ENCODE measurements around the gene TPSD1. TPM values are rescaled to one million over a fixed set of nuclear protein-coding genes. Genes with fewer than 3 reads are reported as not detected.
A peak's percentile ranks its signal among the peaks of the same experiment; 100 is the strongest.

Gene TPSD1
- total and polyA plus RNA-seq, 4 experiments from 2014 or later, result not detected

- H3K9me3 Mint-ChIP-seq, result no peaks in the 10 kb centered on the region
- Histone ChIP-seq H3K9me3 (ENCODE audit: control insufficient read depth in 1 of 2, low read length in 2 of 2) (no peaks in the 10 kb centered on the region), H3K27ac (ENCODE audit: low read depth, low read length) (no peak overlapping the region), H3K27me3 (ENCODE audit: insufficient read depth, low read length) (no peaks in the 10 kb centered on the region), H3K36me3 (ENCODE audit: insufficient read depth, low read length) (no peaks in the 10 kb centered on the region), H3K4me1 (ENCODE audit: insufficient read depth, low read length) (no peaks in the 10 kb centered on the region), H3K4me3 (ENCODE audit: low read length in 2 of 2) (no peak overlapping the region)
- peaks cover 0 to 2% of the 10 kb centered on the region in 2 donors for H3K27me3 Mint-ChIP-seq
- no peak for DNase-seq
- no peak overlapping the region for H3K27ac Mint-ChIP-seq
- ChIA-PET POLR2A (ENCODE audit: partially characterized antibody) (no interaction called here), CTCF (ENCODE audit: partially characterized antibody) (no interaction called here)
- intact Hi-C loops (cut with micrococcal nuclease), result no loop called here
- no peaks in the 10 kb centered on the region for H3K36me3 Mint-ChIP-seq
- H3K4me3 Mint-ChIP-seq, result no peak overlapping the region
- peaks cover 0 to 4% (median 0%) of the 10 kb centered on the region in 4 donors for H3K4me1 Mint-ChIP-seq
These were observed 43.2 kb upstream of the TPSD1 start for GRCh38 chr16:1212616-1213194.

- no peaks in the 10 kb centered on the region for H3K27me3 ChIP-seq (ENCODE audit: insufficient read depth, low read length)
- H3K27ac Mint-ChIP-seq, result no peak overlapping the region
- H3K9me3 ChIP-seq (ENCODE audit: control insufficient read depth in 1 of 2, low read length in 2 of 2), result no peaks in the 10 kb centered on the region
- no peaks in the 10 kb centered on the region for H3K4me1 ChIP-seq (ENCODE audit: insufficient read depth, low read length)
- H3K4me1 Mint-ChIP-seq, result peaks cover 0 to 2% (median 0%) of the 10 kb centered on the region in 4 donors
- no peak for DNase-seq
- no peak overlapping the region for H3K4me3 Mint-ChIP-seq
- intact Hi-C loops (cut with micrococcal nuclease), result no loop called here
- no peak overlapping the region for H3K4me3 ChIP-seq (ENCODE audit: low read length in 2 of 2)
- peaks cover under 1 to 1% of the 10 kb centered on the region in 2 donors for H3K27me3 Mint-ChIP-seq
- H3K36me3 ChIP-seq (ENCODE audit: insufficient read depth, low read length), result no peaks in the 10 kb centered on the region
- no peaks in the 10 kb centered on the region for H3K9me3 Mint-ChIP-seq
- CTCF ChIA-PET (ENCODE audit: partially characterized antibody), result no interaction called here
- POLR2A ChIA-PET (ENCODE audit: partially characterized antibody), result no interaction called here
- H3K36me3 Mint-ChIP-seq, result no peaks in the 10 kb centered on the region
- no peak overlapping the region for H3K27ac ChIP-seq (ENCODE audit: low read depth, low read length)
These were observed 42.6 kb upstream of the TPSD1 start for GRCh38 chr16:1213231-1213630.

- no peak overlapping the region for H3K27ac Mint-ChIP-seq
- H3K36me3 ChIP-seq (ENCODE audit: insufficient read depth, low read length), result no peaks in the 10 kb centered on the region
- H3K36me3 Mint-ChIP-seq, result no peaks in the 10 kb centered on the region
- no peaks in the 10 kb centered on the region for H3K4me1 ChIP-seq (ENCODE audit: insufficient read depth, low read length)
- DNase-seq, result no peak
- POLR2A ChIA-PET (ENCODE audit: partially characterized antibody), result no interaction called here
- H3K4me3 Mint-ChIP-seq, result peak overlapping the region in 1 of 8 donors; percentile 52
- intact Hi-C loops (cut with micrococcal nuclease), result no loop called here
- peaks cover 0 to 1% of the 10 kb centered on the region in 2 donors for H3K27me3 Mint-ChIP-seq
- no peaks in the 10 kb centered on the region for H3K4me1 Mint-ChIP-seq
- H3K27me3 ChIP-seq (ENCODE audit: insufficient read depth, low read length), result no peaks in the 10 kb centered on the region
- no peaks in the 10 kb centered on the region for H3K9me3 Mint-ChIP-seq
- H3K4me3 ChIP-seq (ENCODE audit: low read length in 2 of 2), result no peak overlapping the region
- CTCF ChIA-PET (ENCODE audit: partially characterized antibody), result no interaction called here
- H3K27ac ChIP-seq (ENCODE audit: low read depth, low read length), result no peak overlapping the region
- H3K9me3 ChIP-seq (ENCODE audit: control insufficient read depth in 1 of 2, low read length in 2 of 2), result no peaks in the 10 kb centered on the region
These were observed 42.0 kb upstream of the TPSD1 start for GRCh38 chr16:1213796-1214372.

GRCh38 chr16:1214719-1215118, 41.1 kb upstream of the TPSD1 start:
- Histone ChIP-seq H3K4me3 (ENCODE audit: low read length in 2 of 2) (no peak overlapping the region), H3K36me3 (ENCODE audit: insufficient read depth, low read length) (no peaks in the 10 kb centered on the region), H3K27ac (ENCODE audit: low read depth, low read length) (no peak overlapping the region), H3K27me3 (ENCODE audit: insufficient read depth, low read length) (no peaks in the 10 kb centered on the region), H3K4me1 (ENCODE audit: insufficient read depth, low read length) (no peaks in the 10 kb centered on the region), H3K9me3 (ENCODE audit: control insufficient read depth in 1 of 2, low read length in 2 of 2) (no peaks in the 10 kb centered on the region)
- no peak overlapping the region for H3K4me3 Mint-ChIP-seq
- H3K4me1 Mint-ChIP-seq, result no peaks in the 10 kb centered on the region
- no peak overlapping the region for H3K27ac Mint-ChIP-seq
- no peaks in the 10 kb centered on the region for H3K36me3 Mint-ChIP-seq
- H3K9me3 Mint-ChIP-seq, result no peaks in the 10 kb centered on the region
- no peak for DNase-seq
- peaks cover 0 to 1% of the 10 kb centered on the region in 2 donors for H3K27me3 Mint-ChIP-seq
- CTCF ChIA-PET (ENCODE audit: partially characterized antibody), result no interaction called here
- POLR2A ChIA-PET (ENCODE audit: partially characterized antibody), result no interaction called here
- intact Hi-C loops (cut with micrococcal nuclease), result no loop called here

DNA sequence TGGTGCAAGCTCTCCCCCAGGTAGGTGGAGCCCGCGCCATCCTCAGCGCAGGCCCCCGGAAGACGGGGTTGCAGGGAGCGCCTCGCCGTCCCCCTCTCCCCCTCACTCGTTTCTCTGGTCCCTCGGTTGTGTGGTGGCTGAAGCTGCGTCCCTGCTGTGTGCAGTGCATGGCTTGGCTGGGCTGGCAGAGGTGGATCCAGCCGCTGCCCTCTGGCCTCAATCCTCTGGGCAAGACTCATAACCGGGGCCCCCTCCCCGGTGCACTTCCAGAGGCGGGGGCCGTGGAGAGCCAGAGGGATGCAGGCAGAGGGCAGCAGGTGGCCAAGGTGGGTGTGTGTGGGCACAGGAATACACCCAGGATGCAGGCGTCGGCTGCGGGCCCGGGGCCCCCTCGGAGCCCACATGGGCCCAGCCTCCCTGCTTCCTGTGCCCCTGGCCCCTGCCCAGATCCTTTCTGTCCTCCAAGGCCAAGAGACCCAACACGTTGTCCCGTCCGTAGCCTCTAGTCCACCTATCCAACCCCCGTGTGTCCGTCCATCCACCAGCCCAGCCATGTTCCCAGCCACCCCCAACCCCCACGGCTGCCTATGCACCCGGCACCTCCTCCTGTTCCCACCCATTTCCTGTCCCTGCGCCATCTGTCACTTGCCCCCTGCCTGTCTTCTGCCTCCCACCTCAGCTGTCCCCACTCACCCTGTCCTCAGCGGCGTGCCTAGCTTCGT, 40.1 kb upstream of the TPSD1 start:
- Mint-ChIP-seq H3K36me3 (no peaks in the 10 kb centered on the region), H3K9me3 (no peaks in the 10 kb centered on the region), H3K27ac (no peak overlapping the region), H3K4me3 (no peak overlapping the region), H3K27me3 (peaks cover 0 to 1% of the 10 kb centered on the region in 2 donors), H3K4me1 (no peaks in the 10 kb centered on the region)
- ChIA-PET CTCF (ENCODE audit: partially characterized antibody) (no interaction called here), POLR2A (ENCODE audit: partially characterized antibody) (no interaction called here)
- Histone ChIP-seq H3K27me3 (ENCODE audit: insufficient read depth, low read length) (no peaks in the 10 kb centered on the region), H3K4me1 (ENCODE audit: insufficient read depth, low read length) (no peaks in the 10 kb centered on the region), H3K9me3 (ENCODE audit: control insufficient read depth in 1 of 2, low read length in 2 of 2) (no peaks in the 10 kb centered on the region), H3K4me3 (ENCODE audit: low read length in 2 of 2) (no peak overlapping the region), H3K36me3 (ENCODE audit: insufficient read depth, low read length) (no peaks in the 10 kb centered on the region), H3K27ac (ENCODE audit: low read depth, low read length) (no peak overlapping the region)
- intact Hi-C loops (cut with micrococcal nuclease), result no loop called here
- no peak for DNase-seq

- Mint-ChIP-seq H3K4me1 (no peaks in the 10 kb centered on the region), H3K9me3 (no peaks in the 10 kb centered on the region), H3K27ac (no peak overlapping the region), H3K4me3 (no peak overlapping the region), H3K36me3 (no peaks in the 10 kb centered on the region), H3K27me3 (peaks cover 0 to 1% of the 10 kb centered on the region in 2 donors)
- Histone ChIP-seq H3K36me3 (ENCODE audit: insufficient read depth, low read length) (no peaks in the 10 kb centered on the region), H3K27me3 (ENCODE audit: insufficient read depth, low read length) (no peaks in the 10 kb centered on the region), H3K4me1 (ENCODE audit: insufficient read depth, low read length) (no peaks in the 10 kb centered on the region), H3K27ac (ENCODE audit: low read depth, low read length) (no peak overlapping the region), H3K4me3 (ENCODE audit: low read length in 2 of 2) (no peak overlapping the region), H3K9me3 (ENCODE audit: control insufficient read depth in 1 of 2, low read length in 2 of 2) (no peaks in the 10 kb centered on the region)
- CTCF ChIA-PET (ENCODE audit: partially characterized antibody), result no interaction called here
- intact Hi-C loops (cut with micrococcal nuclease), result no loop called here
- no peak for DNase-seq
- POLR2A ChIA-PET (ENCODE audit: partially characterized antibody), result no interaction called here
These were observed 39.6 kb upstream of the TPSD1 start for GRCh38 chr16:1216296-1216619.

DNA sequence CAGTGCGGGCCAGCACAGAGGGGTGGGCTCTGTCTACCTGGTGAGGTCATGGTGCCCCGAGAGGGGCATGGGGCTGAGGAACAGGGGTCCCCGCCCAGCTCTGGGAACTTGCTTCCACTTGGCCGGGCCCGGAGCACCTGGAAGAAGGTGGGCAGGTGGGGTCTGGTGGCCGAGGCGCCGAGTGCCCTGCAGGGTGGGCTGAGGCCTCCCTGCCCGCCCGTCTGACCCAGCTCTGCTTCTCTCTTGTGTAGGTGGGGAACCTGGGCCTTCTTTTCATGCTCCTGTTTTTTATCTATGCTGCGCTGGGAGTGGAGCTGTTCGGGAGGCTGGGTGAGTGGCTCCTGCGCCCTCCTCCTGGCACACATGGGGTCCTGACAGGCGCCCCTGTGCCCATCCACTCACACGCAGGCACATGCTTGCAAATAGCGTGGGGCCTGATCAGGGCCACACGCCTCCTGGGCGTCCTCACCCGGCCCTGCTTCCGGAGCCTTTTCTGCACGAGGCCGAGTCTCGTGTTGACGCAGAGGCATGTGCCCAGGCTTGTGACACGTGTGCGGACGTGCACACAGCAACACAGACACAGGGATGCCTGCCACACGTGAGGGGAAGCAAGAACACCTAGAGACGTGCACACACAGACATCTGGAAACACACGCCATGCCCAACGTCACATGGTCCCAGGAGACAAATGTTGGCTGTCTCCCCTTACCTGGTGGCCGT, 39.0 kb upstream of the TPSD1 start:
- intact Hi-C loops (cut with micrococcal nuclease), result no loop called here
- no peak overlapping the region for H3K27ac Mint-ChIP-seq
- ChIA-PET CTCF (ENCODE audit: partially characterized antibody) (no interaction called here), POLR2A (ENCODE audit: partially characterized antibody) (no interaction called here)
- Histone ChIP-seq H3K27ac (ENCODE audit: low read depth, low read length) (no peak overlapping the region), H3K27me3 (ENCODE audit: insufficient read depth, low read length) (no peaks in the 10 kb centered on the region), H3K4me1 (ENCODE audit: insufficient read depth, low read length) (no peaks in the 10 kb centered on the region), H3K9me3 (ENCODE audit: control insufficient read depth in 1 of 2, low read length in 2 of 2) (no peaks in the 10 kb centered on the region), H3K36me3 (ENCODE audit: insufficient read depth, low read length) (no peaks in the 10 kb centered on the region), H3K4me3 (ENCODE audit: low read length in 2 of 2) (no peak overlapping the region)
- no peaks in the 10 kb centered on the region for H3K36me3 Mint-ChIP-seq
- peaks cover 1 to 3% of the 10 kb centered on the region in 2 donors for H3K27me3 Mint-ChIP-seq
- H3K4me1 Mint-ChIP-seq, result no peaks in the 10 kb centered on the region
- H3K4me3 Mint-ChIP-seq, result no peak overlapping the region
- H3K9me3 Mint-ChIP-seq, result no peaks in the 10 kb centered on the region
- no peak for DNase-seq
